Activated CD4-positive, alpha-beta T cell treated with anti-CD3 and anti-CD28 coated beads, Interleukin-2, amount 50 U/mL, for 1 hour (primary cell): ENCODE measurements around the gene PRCD.
"Not testable (repeated sequence)": the region's sequence is repeated elsewhere in the genome, so short reads cannot be mapped to it uniquely, and the experiment has no call there.

Experiments
- DNase-seq: peaks from one replicate; pipeline ENCODE4 v3.0.0-alpha.2; 2020

The PRCD gene

GRCh38 chr17:76558198-76559095, 18.6 kb downstream of the PRCD start:
- no peak for DNase-seq

- DNase-seq: not testable (repeated sequence)
These were observed 19.6 kb downstream of the PRCD start for GRCh38 chr17:76559460-76559859.

DNA sequence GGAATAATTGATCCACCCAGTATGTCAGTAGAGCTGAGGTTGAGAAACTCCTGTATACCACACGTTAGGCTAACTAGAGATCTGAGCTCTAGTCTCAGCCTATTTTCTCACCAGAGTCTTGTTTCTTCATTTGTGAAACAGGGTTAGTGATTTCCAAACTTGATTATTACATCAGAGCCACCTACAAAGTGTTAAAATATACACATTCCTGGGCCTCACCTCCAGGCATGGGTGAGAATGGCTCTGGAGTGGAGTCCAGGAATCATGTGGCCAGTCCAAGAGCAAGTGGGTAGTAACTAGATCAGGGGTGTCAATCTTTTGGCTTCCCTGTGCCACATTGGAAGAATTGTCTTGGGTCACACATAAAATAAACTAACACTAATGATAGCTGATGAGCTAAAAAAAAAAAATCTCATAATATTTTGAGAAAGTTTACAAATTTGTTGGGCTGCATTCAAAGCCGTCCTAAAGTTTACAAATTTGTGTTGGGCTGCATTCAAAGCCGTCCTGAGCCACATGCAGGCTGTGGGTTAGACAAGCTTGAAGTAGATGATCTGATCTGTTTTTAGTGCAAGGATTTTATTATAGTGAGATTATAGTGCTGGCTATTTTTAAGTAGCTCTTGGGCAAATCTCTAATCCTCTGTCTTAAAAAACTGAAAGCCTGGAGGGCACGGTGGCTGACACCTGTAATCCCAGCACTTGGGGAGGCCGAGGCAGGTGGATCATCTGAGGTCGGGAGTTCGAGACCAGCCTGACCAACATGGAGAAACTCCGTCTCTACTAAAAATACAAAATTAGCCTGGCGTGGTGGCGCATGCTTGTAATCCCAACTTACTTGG, 20.4 kb downstream of the PRCD start:
- DNase-seq: no peak

DNA sequence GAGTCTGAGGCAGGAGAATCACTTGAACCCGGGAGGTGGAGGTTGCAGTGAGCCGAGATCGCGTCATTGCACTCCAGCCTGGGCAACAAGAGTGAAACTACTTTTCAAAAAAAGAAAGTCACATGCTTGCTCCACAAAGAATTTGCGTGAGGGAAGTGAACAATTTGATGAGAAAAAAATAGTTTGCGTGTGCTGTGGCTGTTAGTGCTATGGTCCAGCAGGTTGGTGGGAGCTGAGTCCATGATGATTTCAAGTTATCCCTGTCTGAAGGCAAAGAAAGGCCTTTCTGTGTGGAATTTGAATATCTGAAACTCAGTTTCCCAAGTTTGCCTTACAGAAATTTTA, 21.0 kb downstream of the PRCD start:
- no peak for DNase-seq

- DNase-seq: no peak
These were observed 21.5 kb downstream of the PRCD start for GRCh38 chr17:76561332-76561731.

DNA sequence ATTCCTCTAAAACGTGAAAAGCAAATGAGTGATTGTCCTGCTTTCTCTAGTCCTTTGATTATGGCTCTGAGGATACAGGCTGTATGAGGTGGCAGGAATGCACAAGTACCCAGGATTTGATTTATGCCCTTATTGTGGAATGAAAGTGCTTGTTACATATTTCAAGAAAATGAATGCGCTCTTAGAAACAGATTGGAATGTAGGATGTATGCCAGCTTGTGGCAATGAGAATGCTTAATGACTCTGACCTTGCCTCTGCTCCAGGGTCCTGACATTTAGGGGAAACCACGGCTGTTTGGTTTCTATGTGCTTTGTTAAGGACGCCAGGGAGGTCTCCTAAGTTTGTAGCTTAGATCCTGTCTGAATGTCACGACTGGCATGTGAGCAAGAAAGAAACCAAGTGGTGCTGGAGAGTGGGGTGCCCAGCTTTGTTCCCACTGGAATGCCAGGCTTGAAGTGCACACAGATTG, 22.0 kb downstream of the PRCD start:
- DNase-seq: no peak

DNA sequence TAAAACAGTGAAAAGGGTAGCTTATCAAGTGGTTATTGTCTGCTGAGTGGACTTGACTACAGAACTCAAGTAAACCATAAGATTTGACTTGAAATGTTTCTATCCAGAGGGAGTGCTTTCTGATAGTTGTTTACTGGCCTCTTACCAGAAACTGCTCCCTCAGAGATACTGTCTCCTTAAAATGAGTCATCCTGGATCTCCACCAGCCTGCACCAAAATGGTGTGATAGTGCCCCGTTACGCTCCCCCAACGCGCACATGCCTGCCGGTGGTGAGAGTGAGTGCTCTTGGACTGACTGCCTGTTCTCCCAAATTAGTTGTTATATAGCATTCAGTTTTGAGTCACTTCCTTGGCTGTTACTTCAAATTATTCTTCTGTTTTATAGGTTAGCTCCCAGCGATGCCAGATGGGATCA, 22.9 kb downstream of the PRCD start:
- no peak for DNase-seq

- not testable (repeated sequence) for DNase-seq
These were observed 23.5 kb downstream of the PRCD start for GRCh38 chr17:76563359-76563758.

GRCh38 chr17:76564991-76565727, 25.3 kb downstream of the PRCD start:
- DNase-seq: not testable (repeated sequence)

GRCh38 chr17:76565728-76566612, 26.1 kb downstream of the PRCD start:
- DNase-seq: no peak

DNA sequence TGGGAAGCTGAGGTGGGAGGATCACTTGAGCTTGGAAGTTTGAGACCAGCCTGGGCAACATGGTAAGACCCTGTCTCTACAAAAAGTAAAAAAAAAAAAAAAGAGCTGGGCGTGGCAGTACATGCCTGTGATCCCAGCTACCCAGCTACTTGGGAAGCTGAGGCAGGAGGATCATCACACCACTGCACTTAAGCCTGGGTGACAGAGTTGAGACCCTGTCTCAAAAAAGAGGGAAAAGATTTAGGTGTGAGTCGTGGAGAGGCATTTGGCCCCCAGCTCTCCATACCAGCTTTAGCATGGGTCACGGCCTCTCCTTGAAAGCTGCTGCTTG, 26.7 kb downstream of the PRCD start:
- no peak for DNase-seq

- no peak for DNase-seq
These were observed 27.2 kb downstream of the PRCD start for GRCh38 chr17:76566988-76567431.

DNA sequence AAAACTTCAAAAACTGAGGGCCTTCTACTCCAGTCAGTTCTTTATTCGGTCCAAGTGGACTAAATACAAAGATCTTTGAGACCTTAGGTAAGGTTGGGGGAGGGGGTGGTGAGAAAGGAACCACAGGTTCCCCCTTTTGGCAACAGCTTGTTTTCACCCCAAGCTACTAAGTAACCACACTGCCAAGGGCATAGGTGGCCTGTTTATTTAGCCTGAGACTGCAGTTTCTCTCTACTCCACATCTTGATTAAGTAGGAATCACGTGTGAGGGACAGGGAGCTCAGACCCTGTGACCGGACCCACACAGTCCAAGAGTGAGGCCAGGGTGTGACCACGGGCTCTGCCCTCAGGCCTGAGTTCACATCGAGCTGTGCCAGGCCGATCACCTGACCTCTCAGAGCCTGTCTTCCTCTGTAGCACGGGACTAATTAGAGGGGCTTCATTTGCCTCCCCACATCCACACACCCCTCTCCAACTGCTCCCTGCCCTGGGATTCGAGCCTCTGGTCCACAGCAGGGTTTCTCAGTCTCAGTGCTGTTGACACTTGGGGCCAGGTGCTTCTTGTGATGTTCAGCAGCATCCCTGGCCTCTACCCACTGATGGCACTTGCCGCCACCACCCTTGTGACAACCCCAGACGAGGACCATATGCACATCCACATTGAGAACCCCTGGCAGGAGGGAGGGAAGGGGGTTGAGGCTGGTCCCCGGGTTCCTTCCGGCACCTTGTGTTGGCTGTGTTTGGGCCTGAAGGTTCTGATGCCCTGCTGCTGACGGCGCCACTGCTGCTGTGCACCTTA, 28.0 kb downstream of the PRCD start:
- DNase-seq: no peak

DNA sequence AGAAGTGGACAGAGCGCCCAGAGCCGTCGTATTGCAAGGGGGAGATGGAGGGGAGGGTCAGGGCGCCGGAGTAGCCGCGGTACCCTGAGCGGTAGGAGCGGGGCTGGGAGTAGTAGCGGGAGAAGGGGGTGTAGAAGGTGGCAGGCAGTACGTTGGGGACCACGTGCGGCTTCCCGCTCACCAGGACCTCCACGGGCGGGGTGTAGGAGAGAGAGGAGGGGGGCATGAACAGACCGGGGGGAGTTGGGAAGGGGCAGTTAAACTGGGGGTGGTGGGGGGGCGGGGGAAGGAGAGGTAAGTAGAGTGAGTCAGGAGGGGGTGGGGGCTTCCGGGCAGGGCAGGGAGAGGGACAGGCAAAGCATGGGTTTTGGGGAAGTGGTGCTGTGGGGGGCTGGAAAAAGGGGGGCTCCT, 29.0 kb downstream of the PRCD start:
- no peak for DNase-seq

DNA sequence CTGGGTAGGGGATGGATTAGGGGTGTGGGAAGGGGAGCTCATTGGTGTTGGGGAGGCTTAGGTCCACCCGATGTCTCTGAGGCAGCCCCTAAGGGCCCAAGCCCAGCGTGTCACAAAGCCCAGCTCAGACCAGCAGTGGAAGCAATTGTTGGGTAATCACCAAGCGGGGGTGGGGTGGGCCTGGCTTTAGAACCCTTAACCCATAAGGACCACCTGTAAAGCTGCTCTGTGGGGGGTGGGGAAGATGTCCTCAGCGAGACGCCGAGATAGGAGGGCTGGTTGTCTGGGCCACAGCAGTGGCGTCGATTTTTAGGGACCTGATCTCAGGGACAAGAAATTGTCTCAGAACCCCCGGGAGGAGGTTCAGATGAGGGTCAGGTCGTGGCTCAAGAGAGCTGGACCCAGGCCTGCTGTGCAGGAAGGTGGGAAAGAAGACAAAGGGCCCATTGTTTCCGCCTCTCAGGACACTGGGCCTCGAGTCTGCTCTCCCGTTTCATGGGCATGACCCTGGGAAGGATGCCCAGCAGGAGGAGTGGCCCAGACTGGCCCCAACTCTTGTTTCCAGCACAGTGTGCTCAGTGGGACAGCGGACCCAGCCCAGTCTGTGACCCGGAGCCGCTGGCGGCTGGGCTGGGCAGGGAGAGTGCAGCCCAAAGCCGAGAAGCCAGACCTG, 29.9 kb downstream of the PRCD start:
- DNase-seq: no peak

DNA sequence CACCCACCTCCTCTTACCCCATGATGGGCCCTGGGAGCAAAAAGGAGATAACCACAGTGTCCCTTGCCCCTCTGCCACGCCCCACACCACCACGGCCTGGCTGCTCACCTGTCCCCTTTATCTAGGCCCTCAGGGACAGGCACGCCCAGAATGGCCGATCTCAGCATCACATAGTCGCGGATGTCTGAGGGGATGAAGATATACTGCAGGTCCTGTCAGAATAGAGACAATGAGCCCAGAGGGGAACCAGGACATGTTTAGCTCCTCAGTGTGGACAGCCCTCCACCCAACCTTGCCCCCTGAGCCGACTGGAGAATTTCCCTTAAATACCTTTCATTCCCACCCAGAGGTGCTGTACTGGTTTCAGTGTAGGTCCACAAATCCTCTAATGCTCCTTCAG, 30.6 kb downstream of the PRCD start:
- DNase-seq: no peak

DNA sequence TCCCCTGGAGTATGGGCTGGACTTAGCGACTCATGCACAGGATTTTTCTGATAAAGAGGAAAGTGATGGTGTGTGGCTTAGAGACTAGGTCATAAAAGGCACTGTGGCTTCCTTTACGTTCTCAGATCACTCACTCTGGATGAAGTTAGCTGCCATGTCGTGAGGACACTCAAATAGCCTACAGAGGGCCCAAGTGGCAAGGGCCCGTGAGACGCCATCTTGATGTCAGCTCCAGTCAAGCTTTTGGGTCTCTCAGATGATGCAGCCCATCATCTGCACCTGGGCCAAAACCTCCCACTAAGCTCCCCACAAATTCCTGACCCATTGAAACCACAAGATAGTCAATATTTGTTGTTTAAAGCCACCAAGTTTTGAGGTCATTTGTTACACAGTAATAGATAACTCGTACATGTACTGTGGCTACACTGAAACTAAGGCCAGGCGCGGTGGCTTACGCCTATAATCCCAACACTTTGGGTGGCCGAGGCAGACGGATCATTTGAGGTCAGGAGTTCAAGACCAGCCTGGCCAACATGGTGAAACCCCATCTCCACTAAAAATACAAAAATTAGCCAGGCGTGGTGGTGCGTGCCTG, 31.1 kb downstream of the PRCD start:
- no peak for DNase-seq

DNA sequence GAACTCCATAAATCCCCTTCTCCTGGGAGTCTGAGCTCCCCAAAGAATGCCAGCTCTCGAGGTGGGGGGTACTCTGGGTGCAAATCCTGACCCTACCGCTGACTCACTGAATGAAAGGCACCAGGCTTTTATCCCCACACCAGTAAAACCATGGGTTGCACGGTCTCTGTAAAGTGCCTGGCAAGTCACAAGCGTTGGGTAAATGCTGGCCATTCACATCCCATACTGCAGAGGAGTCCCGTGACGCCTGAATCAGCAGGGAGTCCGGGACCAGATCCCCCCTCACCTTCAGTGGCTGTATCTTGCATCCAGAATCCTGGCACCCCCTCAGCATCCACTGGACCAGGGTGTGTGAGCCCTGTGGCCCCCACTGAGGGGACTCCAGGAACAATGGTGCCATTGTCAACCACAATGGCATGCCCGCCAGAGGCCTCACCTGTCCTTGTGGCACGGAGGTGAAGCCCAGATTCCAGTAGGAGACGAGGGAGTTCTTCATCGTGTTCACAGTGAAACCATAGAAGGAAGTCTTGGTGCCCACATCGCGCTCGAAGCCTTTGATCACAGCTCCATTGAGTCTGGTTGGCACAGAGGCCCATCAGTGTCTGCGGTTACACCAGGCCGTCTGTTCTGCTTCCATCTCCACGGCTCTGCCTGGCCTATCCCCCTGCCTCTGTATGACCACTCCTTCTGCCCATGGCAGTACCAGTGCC, 32.5 kb downstream of the PRCD start:
- no peak for DNase-seq

- no peak for DNase-seq
These were observed 33.3 kb downstream of the PRCD start for GRCh38 chr17:76573096-76573495.

DNA sequence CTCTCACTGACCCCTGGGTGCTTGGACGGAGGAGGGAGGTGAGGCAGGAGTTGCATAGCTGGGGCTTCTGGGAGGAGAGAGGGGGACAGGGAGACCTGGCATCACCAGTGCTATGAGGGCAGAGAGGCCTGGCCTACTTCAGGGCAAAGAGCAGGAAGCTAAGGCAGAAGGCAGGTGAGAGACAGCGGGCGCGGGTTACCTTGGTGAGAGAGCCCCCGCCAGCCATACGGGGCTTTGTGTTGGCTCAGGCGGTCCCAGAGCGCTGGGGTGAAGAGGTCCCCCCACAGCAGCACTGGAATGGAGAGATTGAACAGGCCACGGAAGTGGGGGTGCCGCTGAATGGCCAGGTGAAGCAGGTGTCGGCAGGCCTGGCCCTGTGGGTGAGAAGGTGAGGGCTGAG, 34.3 kb downstream of the PRCD start:
- DNase-seq: no peak
